Measurements from ENCODE around the gene SMOC2.
"Not testable (repeated sequence)": the region's sequence is repeated elsewhere in the genome, so short reads cannot be mapped to it uniquely, and the experiment has no call there.

The SMOC2 gene

DNA sequence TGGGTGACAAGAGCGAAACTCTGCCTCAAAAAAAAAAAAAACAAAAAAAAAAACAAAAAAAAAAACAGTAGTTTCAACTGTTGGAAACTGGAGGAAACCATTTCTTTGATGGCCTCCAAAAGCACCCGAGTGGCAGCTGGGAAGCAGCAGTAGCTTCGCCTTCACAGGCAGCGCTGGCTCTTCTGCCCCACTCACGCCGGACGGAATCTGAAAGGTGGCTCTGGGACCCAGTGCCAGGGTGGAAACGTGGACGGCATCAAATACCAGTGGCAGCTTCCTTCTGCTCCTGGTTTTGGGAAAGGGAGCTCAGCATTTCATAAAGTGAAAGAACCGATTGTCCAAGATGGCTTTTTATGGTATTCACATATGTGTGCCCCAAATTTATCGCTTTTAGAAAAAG, 159.4 kb downstream of the SMOC2 start:
- DNase-seq (ENCODE audit: low read depth in 3 of 3), result no peak

DNA sequence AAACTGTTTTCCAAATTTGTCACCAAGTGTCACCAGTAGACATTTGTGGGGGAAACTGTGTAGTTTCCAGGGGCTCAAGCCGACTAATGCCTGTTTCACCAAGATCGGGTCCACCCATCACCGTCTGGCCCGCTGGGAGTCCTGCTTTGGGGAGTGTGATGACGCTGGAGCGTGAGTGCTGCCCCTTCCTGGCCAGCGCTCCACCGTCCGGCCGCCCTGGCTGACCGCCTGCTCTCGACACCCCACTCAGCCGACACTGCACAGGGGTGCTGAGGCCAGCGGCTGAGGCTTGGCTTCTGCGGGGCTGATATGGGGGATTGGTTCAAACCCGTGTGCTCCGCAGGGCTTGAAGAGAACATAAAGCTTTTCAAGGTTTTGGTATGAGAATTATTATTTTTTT, 160.1 kb downstream of the SMOC2 start:
- DNase-seq (ENCODE audit: low read depth in 3 of 3), result no peak

DNA sequence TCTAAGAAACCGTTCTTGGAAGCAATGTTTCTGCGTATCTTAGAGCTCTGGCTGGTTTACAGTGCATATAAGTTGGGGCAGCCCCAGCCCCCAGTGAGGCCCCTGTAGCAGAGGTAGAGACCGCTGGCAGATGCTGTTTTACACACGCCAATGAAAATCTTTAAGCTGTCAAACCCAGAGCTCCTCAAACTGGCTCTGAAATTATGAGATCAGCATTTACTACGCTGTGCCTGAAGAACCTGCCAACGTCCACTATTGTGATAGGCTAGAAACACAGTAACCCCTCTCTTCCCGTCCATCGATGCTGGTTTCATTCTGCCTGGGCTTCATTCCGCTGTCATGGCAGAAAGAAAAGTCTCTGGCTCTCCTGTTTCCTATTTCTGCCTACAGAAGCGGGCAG, 160.6 kb downstream of the SMOC2 start:
- no peak for DNase-seq (ENCODE audit: low read depth in 3 of 3)

DNA sequence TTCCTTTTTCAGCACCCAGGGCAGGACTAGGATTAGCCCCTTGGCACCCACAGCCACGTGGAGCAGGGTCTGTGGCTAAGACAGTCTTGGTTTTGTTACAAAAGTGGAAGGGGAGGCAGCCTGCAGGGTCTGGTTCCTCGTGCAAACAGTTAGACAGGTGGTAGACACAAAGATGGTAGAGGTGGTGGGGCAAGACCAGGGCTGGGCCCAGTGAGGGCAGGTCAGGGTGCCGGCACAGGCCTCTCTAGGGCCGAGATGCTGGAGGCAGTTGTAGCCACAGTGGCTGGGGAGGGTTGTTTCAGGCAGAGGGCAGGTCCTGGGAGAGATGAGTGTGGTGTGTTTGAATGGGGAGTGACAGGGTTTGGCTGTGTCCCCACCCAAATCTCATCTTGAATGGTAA, 161.6 kb downstream of the SMOC2 start:
- DNase-seq (ENCODE audit: low read depth in 3 of 3), result no peak

DNA sequence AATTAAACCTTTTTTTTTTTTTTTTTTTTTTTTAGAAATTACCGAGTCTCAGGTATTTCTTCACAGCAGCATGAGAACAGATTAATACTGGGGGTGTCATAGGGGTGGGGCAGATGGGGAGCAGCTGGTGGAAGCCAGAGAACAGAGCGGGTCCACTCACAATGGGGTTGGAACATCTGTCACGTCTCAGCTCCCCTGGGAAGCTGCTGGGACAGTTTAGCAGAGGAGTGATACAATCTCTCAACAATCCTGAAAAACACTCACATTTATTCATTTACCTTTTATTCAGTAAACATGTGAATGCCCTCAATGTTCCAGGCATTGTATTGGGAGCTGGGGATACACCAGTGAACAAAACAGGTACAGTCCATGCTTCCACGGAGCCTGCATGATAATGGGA, 162.2 kb downstream of the SMOC2 start:
- DNase-seq (ENCODE audit: low read depth in 3 of 3), result no peak

DNA sequence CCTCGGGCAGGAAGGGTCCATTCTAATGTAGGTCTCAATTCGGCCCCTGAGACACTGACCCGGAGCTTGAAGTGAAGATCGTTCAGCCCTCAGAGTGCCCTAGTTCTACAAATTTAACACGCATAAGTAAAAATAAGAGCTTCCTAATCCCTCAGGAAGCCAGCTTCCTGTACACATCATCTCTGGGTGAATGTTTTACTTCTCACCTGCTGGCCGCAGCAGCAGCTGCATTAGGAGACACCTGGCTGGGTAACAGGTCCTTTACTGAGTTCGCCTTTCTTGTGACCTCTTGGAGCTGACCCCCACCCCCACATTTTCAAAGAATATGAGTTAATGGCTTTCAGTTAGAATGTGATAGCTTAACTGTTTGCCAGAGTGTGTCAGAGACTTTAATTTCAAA, 165.0 kb downstream of the SMOC2 start:
- no peak for DNase-seq (ENCODE audit: low read depth in 3 of 3)

DNA sequence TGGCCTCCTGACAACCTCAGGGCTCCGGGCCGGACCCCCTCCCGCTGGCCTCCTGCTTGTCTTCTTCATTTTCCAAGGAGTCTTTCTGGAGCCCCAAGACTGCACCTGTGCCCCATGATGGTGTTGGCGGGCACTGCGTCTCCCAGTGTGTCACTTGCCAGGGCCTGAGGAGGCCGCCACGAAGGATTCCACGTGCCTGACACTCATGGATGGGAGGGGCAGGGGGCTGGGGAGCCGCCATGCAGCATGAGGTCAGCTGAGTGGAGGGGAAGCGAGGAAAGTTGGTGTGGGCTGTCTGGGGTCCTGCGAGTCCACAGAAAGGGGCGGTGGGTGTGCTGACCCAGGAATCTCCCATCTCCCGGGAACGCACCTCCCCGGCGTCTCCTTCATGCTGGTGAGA, 165.7 kb downstream of the SMOC2 start:
- DNase-seq (ENCODE audit: low read depth in 3 of 3), result no peak

DNA sequence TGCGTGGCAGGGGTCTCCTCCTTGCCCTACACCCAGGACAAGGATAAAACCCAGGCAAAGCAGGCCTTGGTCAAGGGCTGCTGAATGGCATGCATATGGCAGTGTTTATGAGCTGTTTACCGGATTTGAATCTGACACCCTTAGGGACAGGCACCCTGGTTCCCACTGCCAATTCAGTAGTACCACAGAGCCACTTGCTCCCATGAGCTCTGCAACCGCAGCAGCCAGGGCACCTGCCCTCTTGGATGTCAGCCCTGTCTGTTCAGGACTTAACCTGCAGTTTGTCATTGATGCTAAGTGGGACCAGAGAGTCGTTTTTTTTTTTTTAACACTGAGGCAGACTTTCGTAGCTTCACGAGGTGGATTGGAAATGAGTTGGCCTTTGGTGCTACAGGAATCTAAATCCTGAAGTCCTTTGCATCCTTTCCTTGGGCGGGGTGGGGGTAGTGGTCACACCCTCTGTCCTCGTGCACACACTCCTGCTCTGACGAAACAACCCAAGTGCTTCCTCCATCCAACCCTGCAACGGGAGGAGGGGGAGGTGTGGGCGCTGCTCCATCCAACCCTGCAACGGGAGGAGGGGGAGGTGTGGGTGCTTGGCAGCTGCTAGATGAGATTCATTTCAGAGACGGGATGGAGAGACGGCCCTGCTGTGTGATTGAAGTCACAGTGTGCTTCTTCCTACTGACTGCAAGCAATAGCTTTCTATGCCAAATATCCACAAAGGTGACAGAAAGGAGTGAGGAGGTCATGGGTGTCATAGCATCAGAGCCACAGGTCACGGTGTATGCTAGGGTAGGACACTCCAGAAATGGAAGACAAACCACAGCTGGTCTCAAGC, 166.5 kb downstream of the SMOC2 start:
- no peak for DNase-seq (ENCODE audit: low read depth in 3 of 3)

DNA sequence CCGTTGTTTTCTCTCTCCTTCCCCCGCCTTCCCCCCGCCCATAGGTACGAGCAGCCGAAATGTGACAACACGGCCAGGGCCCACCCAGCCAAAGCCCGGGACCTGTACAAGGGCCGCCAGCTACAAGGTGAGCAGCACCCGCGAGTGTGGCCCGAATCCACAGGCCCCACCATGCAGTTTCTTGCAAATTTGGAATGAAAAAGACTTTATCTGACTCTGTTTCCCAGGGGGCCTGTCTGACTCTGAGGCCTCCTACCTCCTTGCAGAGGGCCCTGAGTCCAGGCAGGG, 167.1 kb downstream of the SMOC2 start:
- no peak for DNase-seq (ENCODE audit: low read depth in 3 of 3)

DNA sequence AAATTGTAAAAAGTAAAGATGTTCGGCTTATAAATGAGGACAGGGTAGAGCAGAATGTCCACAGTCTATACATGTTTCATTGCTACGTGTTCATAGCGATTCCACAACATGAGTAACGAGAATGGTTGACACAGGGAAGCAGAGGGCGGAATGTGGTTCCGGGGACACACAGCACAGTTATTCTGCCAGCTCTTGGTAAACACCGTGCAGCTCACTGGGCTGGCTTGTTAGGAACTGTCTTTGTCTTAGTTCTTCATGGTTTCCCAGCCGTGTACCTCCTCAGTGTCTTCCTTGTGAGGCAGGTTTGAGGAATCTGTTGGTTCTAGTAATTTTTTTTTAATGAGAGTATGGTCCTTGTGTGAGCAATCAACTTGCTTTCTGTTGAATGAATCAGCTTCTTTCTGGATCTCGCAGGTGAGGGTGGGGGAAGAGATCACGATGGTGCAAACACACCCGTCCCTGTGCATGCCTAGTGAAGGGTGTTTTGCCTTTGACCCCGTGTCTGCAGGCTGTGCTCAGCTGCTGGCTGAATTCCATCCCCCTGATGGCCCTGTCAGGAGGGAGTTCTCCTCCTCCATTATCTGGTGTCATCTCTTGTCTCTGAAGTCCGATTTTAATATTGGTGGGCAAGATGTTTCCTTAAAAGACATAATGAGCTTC, 168.2 kb downstream of the SMOC2 start:
- no peak for DNase-seq (ENCODE audit: low read depth in 3 of 3)

DNA sequence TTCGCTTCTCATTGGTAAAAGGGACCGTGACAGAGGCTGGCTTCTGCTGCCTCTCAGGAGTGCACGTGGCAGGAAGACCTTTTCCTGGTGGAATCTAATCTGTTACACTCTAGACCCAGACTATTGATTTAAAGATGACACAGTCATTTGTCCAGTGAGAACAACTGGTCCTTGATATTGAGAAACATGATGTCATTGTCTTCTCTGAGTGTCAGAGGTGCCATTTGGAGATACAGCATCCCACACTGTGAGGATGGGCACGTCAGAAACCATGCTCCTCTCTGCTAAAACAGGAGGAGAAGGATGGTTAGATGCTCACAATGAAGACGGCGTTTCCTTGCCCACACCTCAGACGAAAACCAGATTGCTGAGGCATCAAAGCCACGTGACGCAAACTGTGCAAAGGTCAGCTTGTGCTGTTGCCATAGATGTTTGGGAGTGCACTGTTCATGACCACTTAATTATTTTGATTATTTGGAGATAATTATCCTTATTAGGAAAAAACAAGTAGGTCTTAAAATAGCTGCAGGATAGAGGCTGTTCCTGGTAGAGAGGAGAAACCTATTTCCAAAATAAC, 169.0 kb downstream of the SMOC2 start:
- no peak for DNase-seq (ENCODE audit: low read depth in 3 of 3)

DNA sequence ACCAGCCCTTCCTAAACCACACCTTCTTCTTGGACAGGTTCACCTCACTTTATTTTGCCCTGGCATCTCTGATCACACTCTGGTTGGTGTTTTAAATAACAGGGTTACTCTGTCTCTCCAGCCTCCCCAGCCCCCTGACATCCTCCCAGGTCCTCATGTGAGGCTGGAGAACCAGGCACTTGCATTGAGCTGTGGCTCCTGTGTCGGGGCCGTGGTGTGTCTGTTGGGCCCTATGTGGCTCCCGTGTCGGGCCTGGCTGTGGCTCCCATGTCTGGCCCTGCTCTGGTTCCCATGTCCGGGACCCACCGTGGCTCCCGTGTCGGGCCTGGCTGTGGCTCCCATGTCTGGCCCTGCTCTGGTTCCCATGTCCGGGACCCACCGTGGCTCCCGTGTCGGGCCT, 170.0 kb downstream of the SMOC2 start:
- DNase-seq (ENCODE audit: low read depth in 3 of 3), result not testable (repeated sequence)

DNA sequence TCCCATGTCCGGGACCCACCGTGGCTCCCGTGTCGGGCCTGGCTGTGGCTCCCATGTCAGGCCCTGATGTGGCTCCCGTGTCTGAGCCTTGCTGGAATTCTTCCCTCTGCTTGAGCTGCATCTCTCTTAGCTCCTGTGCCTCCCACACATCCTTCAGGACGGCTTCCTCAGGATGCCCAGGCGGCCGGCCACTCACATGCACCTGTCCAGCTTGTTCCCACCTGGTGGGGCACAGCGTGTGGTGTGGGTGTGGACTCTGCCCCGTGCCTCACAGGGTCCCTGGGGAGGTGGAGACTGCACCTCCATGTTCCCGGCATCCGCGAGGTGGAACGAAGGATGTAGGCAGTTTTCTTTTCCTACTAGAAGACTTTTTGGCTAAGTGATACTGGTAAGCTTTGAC, 170.7 kb downstream of the SMOC2 start:
- DNase-seq (ENCODE audit: low read depth in 3 of 3), result no peak

DNA sequence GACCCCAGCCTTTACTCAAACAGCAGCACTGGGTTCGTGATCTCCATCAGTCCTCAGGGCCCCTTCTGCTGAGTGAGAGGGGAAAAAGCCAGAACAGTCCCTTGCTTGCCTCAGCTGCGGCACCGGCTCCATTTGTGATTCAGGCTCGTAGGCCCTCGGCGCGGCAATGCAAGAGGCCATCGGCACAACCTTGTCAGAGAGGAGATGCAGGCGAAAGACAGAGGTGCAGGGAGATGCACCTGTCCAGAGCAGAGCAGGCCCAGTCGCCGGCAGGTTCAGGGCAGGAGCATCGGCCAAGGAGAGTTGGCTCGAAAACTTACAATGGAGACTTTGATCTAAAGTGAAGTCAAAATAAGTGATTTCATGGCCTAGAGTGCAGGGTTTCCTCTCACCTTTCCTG, 171.6 kb downstream of the SMOC2 start:
- DNase-seq (ENCODE audit: low read depth in 3 of 3), result no peak

DNA sequence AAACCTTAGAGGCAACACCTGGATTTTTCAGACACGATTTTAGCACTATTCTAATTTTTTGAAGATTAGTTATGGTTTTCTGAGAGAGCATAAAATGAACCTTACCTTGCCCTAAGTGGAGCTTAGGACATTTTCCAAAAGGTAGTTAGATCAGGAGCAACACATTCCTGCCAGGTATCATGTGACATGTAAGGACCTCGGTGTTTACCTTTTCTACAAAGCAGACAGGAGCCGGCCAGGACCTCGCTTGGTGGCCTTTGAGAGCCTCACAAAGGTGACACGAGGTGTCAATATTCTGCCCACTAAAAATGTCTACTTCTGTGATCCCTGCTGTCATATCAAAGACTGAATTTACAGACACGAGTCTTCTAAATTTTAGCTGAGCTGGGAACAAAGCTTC, 174.9 kb downstream of the SMOC2 start:
- no peak for DNase-seq (ENCODE audit: low read depth in 3 of 3)

DNA sequence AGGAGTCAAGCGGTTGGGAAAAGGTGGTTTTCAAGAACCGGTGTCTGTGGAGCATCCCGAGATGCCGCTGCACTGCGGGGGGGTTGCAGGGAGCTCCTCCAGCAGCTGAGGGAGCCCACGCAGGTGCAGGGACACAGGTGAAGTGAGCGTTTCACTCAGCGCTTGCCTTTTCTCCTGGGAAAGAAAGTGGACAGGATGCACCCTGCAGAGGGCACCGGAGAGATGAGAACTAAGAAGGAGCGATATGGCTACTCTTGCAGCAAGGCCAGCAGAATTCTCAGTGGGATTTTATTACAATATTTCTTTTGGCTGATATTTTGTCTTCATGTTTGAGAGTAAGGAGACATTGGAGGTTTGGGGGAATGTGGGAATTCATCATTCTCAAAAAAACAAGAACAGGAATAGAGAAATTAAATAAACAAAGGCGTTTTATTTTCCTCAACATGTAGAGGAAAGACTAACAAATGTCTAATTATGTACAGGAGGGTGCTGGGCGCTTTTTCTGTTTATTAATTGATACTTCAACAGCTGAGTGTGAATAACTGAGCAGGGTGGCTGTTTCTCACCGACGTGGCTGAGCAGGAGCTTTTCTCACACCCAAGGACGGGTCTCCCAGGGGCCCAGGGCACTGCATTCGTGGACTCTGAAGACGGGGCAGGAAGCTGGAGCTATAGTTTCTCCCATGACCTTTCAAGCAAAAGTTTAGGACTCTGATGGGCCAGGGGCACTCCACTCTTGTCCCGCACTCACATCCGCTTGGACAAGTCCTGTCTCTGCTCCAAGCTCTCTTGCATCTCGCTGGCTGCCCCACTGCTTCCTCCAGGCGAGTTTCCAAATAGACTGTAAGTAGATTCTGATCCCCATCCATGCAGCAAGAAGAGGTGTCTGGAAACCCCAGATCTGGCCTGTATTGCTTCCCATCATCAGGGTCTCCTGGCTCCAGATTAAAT, 176.1 kb downstream of the SMOC2 start:
- DNase-seq (ENCODE audit: low read depth in 3 of 3), result no peak

DNA sequence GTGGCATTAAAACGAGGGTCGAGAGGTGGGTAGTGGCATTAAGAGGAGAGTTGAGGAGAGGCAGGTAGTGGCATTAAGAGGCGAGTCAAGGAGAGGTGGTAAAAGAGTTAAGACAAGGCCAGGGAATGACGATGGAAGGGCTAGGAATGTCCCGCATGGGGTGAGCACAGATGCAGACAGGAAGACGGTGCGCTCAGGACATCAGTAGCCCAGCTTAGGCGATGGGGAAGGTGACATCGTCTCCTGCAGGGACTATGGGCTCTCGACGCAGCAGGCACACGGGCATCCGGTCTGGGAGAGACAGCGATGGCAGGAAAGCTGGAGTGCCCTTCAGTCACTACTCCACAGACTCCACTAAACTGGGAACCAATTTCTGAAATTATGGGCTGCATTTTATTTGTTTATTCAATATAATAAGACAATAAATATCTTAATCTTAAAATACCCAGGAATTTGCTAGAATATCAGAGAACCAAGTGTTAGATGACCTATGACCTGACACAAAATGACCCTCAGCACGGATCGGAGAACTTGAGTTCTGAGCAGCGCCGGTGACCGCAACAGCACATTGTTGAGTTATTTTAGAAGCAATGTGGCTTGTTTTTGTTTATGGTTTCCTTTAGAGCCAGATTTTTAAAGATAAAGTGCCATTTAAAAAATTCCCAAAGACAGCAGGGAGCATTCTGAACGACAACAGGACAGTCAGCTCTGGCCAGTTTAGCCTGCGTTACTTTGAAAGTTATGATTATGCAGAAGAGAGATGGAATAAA, 177.7 kb downstream of the SMOC2 start:
- no peak for DNase-seq (ENCODE audit: low read depth in 3 of 3)

DNA sequence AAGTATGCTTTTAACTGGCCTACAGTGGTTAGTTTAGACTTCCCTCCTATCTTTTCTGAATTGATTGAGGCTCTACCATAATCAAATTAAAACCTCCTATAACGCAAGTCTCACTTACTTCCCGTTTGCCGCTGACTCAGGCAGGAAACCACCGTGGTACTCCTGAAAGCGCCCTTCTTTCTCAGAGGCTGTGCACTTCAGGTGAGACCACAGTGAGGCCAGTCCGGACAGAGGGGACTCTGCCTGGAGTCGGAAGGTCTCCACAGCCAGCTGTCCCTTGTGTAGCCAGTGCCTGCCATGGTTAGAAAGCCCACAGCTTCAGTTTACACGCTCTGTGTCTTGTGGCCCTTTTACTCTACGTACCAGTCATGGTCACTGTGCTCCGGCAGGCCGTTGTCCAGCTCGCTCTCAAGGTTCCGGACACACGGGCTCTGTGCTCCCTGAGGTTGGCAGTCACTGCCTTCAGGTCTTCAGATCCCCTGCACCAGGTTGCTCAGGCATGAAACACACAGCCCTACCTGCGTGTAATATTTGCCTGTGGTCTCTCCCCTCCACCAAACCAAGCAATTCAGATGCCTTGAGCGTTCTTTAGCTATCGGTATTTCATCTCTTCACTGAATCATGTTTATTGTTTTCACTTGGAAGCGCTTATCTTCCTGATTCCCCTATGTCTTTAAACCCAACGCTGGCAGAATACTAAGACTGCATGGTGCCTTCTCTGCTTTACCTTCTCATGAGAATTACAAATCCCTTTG, 178.8 kb downstream of the SMOC2 start:
- DNase-seq (ENCODE audit: low read depth in 3 of 3), result no peak

DNA sequence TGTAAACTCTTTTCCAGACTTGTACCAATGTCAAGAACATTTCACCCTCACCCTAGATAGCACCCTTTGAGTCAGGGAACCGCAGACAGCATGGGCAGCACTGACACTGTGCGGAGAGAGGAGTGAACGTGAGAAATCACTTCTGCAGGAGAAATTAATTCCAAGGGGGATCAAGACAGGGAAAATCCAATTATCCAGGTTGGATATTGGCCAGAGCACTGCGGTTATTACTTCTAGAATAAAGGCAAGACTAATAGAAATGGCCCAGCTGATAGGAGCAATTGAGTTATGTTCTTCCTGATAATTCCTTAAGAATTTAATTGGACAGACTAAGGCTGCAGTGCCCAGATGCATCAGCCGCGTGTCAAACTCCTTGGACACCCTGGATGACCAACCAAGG, 179.6 kb downstream of the SMOC2 start:
- no peak for DNase-seq (ENCODE audit: low read depth in 3 of 3)

DNA sequence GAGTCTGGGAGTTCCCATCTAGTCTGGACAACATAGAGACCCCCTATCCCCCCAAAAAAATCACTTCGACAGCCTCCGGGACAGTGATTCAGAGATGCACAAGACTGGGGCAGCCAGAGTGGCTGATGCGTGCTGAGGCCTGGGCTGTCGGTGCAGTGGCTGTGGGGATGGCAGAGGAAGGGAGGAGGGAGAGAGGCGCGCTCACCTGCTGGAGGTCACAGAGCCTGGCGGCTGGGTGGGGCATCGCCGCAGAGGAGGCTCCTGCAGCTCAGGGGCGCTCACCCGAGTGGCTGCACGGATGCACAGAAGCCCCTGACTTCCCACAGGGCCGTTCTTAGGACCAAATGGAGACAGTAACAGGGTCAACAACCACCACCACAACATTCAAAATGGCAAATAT, 182.8 kb downstream of the SMOC2 start:
- no peak for DNase-seq (ENCODE audit: low read depth in 3 of 3)

DNA sequence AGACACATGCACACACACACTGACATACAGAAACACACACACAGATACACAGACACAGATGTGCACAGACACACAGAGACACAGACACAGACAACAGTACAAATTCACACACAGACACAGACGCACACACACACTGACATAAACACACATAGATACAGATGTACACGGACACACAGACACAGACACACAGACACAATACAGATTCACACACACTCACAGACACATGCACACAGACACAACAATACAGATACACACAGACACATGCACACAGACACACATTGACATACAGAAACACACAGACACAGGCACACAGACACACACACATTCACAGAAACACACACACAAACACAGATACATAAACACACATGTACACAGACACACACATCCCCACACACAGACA, 183.6 kb downstream of the SMOC2 start:
- DNase-seq (ENCODE audit: low read depth in 3 of 3), result no peak

Measured in stimulated activated CD4-positive, alpha-beta T cell treated with anti-CD3 and anti-CD28 coated beads, TNF-alpha, amount 100 ng/mL, for 24 hours (primary cell).